MM.1S (cell line): ENCODE measurements around the gene ANGEL2.
A peak's percentile ranks its signal among the peaks of the same experiment; 100 is the strongest.

Experiments used
- DNase-seq: peaks from one replicate; pipeline ENCODE4 v3.0.0-alpha.2; 2015
- H2AFZ ChIP-seq: fragments of 300-600 bp; sonication (generic); 2 replicates; pipeline ENCODE4 v1.6.0; 2016; ENCODE audit warnings: antibody characterized with exemption, low read length
- H3F3A ChIP-seq: fragments of 300-600 bp; sonication (generic); 2 replicates; pipeline ENCODE4 v1.6.1; 2016; ENCODE audit warnings: mild to moderate bottlenecking, antibody characterized with exemption, low read length, moderate library complexity, mixed read lengths; ENCODE audit not compliant: insufficient read depth
- H3K27ac ChIP-seq: fragments of 300-600 bp; sonication (generic); 2 replicates; pipeline ENCODE4 v1.5.1; 2016; ENCODE audit warnings: mild to moderate bottlenecking, low read length
- H3K27me3 ChIP-seq: fragments of 300-600 bp; sonication (generic); replicated peaks from 2 replicates; pipeline ENCODE4 v1.6.0; 2016; ENCODE audit warnings: low read length; ENCODE audit not compliant: insufficient read depth
- H3K36me3 ChIP-seq: fragments of 300-600 bp; sonication (generic); replicated peaks from 2 replicates; pipeline ENCODE4 v1.6.1; 2016; ENCODE audit warnings: mild to moderate bottlenecking, low read length, mixed read lengths; ENCODE audit not compliant: insufficient read depth
- H3K4me1 ChIP-seq: fragments of 300-600 bp; sonication (generic); 2 replicates; pipeline ENCODE4 v1.6.1; 2016; ENCODE audit warnings: low read length, mixed read lengths
- H3K4me2 ChIP-seq: fragments of 300-600 bp; sonication (generic); 2 replicates; pipeline ENCODE4 v1.6.0; 2016; ENCODE audit warnings: low read depth, low read length
- H3K4me3 ChIP-seq: fragments of 300-600 bp; sonication (generic); 2 replicates; pipeline ENCODE4 v1.5.1; 2016; ENCODE audit warnings: low read length, mixed read lengths
- H3K79me2 ChIP-seq: fragments of 300-600 bp; sonication (generic); 2 replicates; pipeline ENCODE4 v1.6.1; 2016; ENCODE audit warnings: mixed run types, low read length, mixed read lengths
- H3K9ac ChIP-seq: fragments of 300-600 bp; sonication (generic); 2 replicates; pipeline ENCODE4 v1.6.1; 2016; ENCODE audit warnings: low read length, mixed read lengths
- H3K9me2 ChIP-seq: fragments of 300-600 bp; sonication (generic); replicated peaks from 2 replicates; pipeline ENCODE4 v1.6.1; 2016; ENCODE audit warnings: mild to moderate bottlenecking, low read length, mixed read lengths; ENCODE audit not compliant: insufficient read depth
- H3K9me3 ChIP-seq: fragments of 300-600 bp; sonication (generic); replicated peaks from 2 replicates; pipeline ENCODE4 v1.6.1; 2016; ENCODE audit warnings: mild to moderate bottlenecking, low read length, mixed read lengths; ENCODE audit not compliant: insufficient read depth
- H4K20me1 ChIP-seq: fragments of 300-600 bp; sonication (generic); 2 replicates; pipeline ENCODE4 v1.6.1; 2016; ENCODE audit warnings: mild to moderate bottlenecking, low read length, moderate library complexity, mixed read lengths; ENCODE audit not compliant: insufficient read depth
- CTCF ChIP-seq: fragments of 300-600 bp; sonication (generic); IDR thresholded peaks from 2 replicates; pipeline ENCODE4 v1.5.1; 2016; ENCODE audit warnings: antibody characterized with exemption, low read length, mixed read lengths
- EZH2 ChIP-seq: fragments of 300-600 bp; sonication (generic); optimal IDR thresholded peaks from 2 replicates; pipeline ENCODE3; 2017; ENCODE audit warnings: low read depth, mild to moderate bottlenecking, antibody characterized with exemption, low read length, mixed read lengths
- EZH2phosphoT487 ChIP-seq: fragments of 300-600 bp; sonication (generic); IDR thresholded peaks from 2 replicates; pipeline ENCODE4 v1.6.1; 2018; ENCODE audit warnings: antibody characterized with exemption, low read length

ANGEL2 gene

DNA sequence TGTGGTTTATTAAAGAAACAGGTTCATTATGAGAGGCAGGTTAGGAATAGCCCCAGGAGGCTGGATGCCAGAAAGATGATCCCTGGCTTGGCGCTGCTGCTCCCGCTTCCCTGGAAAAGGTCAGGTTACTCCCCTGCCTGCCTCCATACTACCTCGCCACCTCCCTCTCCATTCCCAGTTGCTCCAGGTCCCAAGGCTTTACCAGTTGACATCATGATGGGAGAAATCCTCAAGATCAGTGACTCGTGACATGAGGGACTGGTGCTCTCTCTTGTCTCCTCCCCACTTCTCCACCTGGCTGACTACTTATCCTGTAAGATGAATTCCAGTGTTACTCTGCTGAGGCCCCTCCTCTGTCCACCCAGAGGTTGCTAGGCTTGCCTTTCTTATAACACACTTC is 45.6 kb downstream of the ANGEL2 start:
- Histone ChIP-seq H4K20me1 (no peaks in the 10 kb centered on the region), H3F3A (peaks cover 8% of the 10 kb centered on the region), H3K4me2 (no peak overlapping the region), H3K4me1 (peaks cover 16% of the 10 kb centered on the region), H3K4me3 (no peak overlapping the region), H3K9me3 (no peaks in the 10 kb centered on the region), H3K9me2 (no peaks in the 10 kb centered on the region), H3K36me3 (no peaks in the 10 kb centered on the region), H3K27me3 (no peaks in the 10 kb centered on the region), H3K27ac (no peak overlapping the region), H3K79me2 (no peaks in the 10 kb centered on the region), H3K9ac (no peak overlapping the region), H2AFZ (no peak overlapping the region)
- no peak for DNase-seq
- TF ChIP-seq EZH2: no peak
- no peak for TF ChIP-seq CTCF
- TF ChIP-seq EZH2phosphoT487: no peak

DNA sequence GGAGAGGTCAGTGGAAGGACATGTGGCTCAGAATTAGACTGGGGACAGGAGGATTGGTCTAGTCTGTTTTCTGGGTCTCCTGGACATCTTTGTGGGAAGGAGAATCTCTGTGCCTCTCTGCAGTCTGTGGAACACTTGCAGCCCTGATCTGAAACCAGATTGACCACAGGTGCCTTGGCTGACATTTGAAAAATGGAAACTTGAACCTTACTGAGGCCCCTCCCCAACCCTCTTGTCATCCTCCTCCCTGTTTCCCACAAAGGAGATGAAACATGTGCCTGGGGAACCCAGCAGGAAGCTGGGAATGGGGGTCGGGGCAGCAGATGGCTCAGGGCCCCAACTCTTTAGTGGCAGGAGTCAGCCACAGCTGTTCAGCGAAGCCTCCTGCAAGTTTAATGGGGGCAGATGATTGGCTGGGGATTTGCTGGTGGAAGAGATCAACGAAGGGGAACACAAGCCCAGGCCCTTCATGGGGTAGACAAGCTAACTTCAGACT is 47.3 kb downstream of the ANGEL2 start:
- no peak for TF ChIP-seq CTCF
- no peak for TF ChIP-seq EZH2phosphoT487
- no peak for TF ChIP-seq EZH2
- H3K4me2 ChIP-seq: peak overlapping the region; percentile 35
- no peak overlapping the region for H3K4me3 ChIP-seq
- no peak overlapping the region for H3K9ac ChIP-seq
- peak; percentile 57 for DNase-seq
- H4K20me1 ChIP-seq: no peaks in the 10 kb centered on the region
- H3K9me3 ChIP-seq: no peaks in the 10 kb centered on the region
- H3K27me3 ChIP-seq: no peaks in the 10 kb centered on the region
- peaks cover 8% of the 10 kb centered on the region for H3F3A ChIP-seq
- peak overlapping the region; percentile 16; the same call in 1 of the 2 replicates for H3K27ac ChIP-seq
- no peaks in the 10 kb centered on the region for H3K79me2 ChIP-seq
- H3K4me1 ChIP-seq: peaks cover 16% of the 10 kb centered on the region
- H3K9me2 ChIP-seq: no peaks in the 10 kb centered on the region
- H2AFZ ChIP-seq: no peak overlapping the region
- no peaks in the 10 kb centered on the region for H3K36me3 ChIP-seq

DNA sequence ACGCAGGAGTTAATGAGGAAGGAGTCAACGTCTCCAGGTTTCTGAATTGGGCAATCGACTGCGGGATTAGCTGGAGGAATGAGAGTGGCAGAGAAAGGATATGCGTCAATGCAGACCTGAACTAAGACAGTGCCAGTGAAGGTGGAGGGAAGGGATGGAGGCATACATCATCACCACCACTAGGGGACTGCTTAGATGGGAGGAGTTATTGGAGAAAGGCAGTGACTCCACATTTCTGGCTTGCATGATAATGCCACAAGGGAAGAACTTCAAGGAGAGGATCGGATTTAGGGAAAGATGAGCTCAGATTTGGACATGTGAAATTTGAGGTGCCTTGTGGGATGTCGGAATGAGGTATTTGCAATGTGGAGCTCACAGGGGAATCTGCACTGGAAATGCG is 47.9 kb downstream of the ANGEL2 start:
- Histone ChIP-seq H3K4me2 (peak overlapping the region; percentile 35), H3K9me2 (no peaks in the 10 kb centered on the region), H3K4me1 (peaks cover 16% of the 10 kb centered on the region), H3K4me3 (no peak overlapping the region), H3K36me3 (no peaks in the 10 kb centered on the region), H3K27me3 (no peaks in the 10 kb centered on the region), H3F3A (peaks cover 8% of the 10 kb centered on the region), H2AFZ (no peak overlapping the region), H3K9me3 (no peaks in the 10 kb centered on the region), H3K27ac (peak overlapping the region; percentile 16; the same call in 1 of the 2 replicates), H4K20me1 (no peaks in the 10 kb centered on the region), H3K79me2 (no peaks in the 10 kb centered on the region), H3K9ac (no peak overlapping the region)
- no peak for DNase-seq
- no peak for TF ChIP-seq EZH2phosphoT487
- TF ChIP-seq CTCF: peak; percentile 63
